KOPT-K1 (cell line): ENCODE results near the gene CNTN1.
"Not testable (repeated sequence)": the region's sequence is repeated elsewhere in the genome, so short reads cannot be mapped to it uniquely, and the experiment has no call there.

Experiments used
- H3K27ac ChIP-seq: fragments of 200-600 bp; sonication (generic); 2 replicates; pipeline ENCODE4 v1.5.1; 2016; ENCODE audit warnings: antibody characterized with exemption, mild to moderate bottlenecking, low read depth, low read length; ENCODE audit not compliant: poor library complexity, severe bottlenecking
- H3K36me3 ChIP-seq: fragments of 200-600 bp; sonication (generic); 2 replicates; pipeline ENCODE4 v1.5.1; 2017; ENCODE audit warnings: antibody characterized with exemption, mild to moderate bottlenecking, low read length, moderate library complexity; ENCODE audit not compliant: insufficient read depth
- H3K9me3 ChIP-seq: fragments of 200-600 bp; sonication (generic); 2 replicates; pipeline ENCODE4 v1.5.1; 2017; ENCODE audit warnings: antibody characterized with exemption, low read length, mild to moderate bottlenecking; ENCODE audit not compliant: insufficient read depth, poor library complexity, severe bottlenecking

The CNTN1 gene

DNA sequence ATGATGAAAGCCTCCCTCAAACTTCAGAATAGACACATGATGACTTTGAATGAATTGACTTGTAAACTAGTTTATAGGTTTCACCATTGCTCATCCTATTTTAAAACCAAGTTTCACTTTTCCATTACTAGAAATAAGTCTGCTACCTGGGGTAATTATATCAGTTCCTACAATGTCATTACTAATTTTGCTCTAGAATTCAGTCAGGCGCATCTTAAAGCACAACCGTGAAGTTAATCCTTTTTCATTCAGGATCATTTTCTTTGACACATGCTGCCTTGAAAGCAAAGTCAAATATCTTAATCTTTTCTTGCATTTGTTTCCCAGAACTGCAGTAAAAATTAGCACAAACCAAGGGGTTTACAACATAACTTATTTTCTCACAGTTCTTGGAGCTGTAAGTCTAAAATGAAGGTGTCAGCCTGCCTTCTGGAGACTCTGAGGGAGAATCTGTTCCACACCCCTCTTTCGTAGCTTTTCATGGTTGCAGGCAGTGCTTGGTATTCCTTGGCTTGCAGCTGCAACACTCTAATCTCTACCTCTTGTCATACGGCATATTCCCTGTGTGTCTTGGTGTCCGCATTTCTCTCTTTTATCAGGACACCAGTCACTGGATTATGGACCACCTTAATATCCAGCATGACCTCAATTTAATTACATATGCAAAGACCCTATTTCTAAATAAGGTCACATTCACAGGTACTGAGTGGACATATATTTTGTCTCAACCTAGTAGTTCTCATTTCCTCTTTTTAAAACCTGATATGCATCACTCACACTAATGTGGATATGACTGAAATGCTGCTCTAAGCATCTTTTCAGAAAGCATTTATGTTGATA, 381.6 kb downstream of the CNTN1 start:
- Histone ChIP-seq H3K27ac (no peak overlapping the region), H3K9me3 (no peaks in the 10 kb centered on the region), H3K36me3 (no peaks in the 10 kb centered on the region)

DNA sequence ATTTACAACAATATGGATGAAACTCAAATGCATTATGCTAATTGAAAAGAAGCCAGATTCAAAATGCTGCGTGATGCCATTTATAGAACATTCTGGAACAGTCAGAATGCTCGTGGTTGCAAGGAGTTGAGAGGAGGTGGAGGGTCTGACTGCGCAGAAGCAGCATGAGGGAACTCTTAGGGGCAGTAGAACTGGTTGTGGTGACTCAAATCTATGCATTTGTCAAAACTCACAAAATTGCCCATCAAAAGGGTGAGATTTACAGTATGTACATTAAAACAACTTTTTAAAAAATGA, 382.2 kb downstream of the CNTN1 start:
- Histone ChIP-seq H3K9me3 (no peaks in the 10 kb centered on the region), H3K36me3 (no peaks in the 10 kb centered on the region), H3K27ac (no peak overlapping the region)

DNA sequence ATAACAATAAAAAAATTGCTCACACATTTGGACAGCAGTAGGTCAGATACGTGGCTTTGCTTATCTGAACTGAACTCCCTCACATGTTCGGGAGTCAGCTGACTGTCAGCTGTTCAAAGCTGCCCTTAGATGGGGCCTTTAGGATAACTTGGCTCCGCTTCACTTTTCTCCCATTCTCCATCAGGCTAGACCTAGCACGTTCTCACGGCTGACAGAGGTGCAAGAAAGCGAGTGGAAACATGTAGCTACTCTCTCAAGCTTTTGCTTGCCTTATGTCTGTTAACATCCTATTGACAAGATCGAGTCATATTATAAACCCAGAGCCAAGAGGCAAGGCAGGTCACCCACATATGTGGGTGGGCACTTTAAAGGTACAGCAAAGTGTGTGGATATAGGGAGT, 383.9 kb downstream of the CNTN1 start:
- Histone ChIP-seq H3K27ac (no peak overlapping the region), H3K36me3 (no peaks in the 10 kb centered on the region), H3K9me3 (no peaks in the 10 kb centered on the region)

DNA sequence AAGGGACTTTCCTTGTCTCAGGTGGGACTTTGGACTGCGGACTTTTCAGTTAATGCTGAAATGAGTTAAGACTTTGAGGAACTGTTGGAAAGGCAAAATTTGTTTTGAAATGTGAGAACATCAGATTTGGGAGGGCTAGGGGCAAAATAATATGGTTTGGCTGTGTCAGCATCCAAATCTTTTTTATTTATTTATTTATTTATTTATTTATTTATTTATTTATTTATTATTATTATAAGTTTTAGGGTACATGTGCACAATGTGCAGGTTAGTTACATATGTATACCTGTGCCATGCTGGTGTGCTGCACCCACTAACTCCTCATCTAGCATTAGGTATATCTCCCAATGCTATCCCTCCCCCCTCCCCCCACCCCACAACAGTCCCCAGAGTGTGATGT, 389.0 kb downstream of the CNTN1 start:
- H3K36me3 ChIP-seq, H3K9me3 ChIP-seq, H3K27ac ChIP-seq: not testable (repeated sequence)

DNA sequence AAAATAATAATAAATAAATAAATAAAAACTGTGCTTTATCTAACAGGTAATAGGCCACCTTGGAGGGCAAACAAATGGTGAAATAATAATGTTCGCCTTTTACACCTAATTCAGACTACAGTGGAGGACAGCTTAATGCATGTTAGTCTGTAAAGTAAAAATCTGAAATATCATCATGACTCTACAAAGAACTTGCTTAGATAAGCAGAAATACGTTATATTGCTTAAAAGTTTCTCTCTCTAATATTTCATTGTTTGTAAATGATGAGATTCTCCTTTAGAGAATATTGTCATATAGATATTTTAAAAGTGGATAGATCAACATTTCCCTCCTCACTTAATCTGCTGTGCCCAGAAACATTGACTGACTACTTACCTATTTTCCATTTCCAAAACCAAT, 397.2 kb downstream of the CNTN1 start:
- Histone ChIP-seq H3K9me3 (peaks cover 7% of the 10 kb centered on the region), H3K27ac (no peak overlapping the region)

DNA sequence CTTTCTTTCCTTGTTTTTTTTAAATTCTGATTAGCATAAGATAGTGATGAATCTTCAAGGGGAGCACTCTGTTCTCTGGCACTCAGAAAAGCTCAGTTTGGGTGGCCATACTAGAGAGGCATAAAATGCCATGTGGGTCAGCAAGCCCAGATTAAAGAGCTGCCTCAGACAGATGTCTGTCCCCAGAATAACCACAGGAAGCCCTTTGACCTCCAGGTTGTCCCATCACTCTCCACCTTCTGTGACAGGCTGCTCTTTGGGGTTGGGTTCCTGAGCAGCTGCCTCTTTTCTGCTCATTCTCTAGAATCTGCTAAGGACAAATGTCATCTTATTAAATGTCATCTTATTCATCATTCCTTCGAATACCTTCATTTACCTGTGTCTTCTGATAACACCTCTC, 399.9 kb downstream of the CNTN1 start:
- H3K27ac ChIP-seq, result no peak overlapping the region
- no peaks in the 10 kb centered on the region for H3K36me3 ChIP-seq
- peaks cover 5% of the 10 kb centered on the region for H3K9me3 ChIP-seq

More for the DNA sequence above, 397.2 kb downstream of the CNTN1 start:
- H3K36me3 ChIP-seq, result no peaks in the 10 kb centered on the region

DNA sequence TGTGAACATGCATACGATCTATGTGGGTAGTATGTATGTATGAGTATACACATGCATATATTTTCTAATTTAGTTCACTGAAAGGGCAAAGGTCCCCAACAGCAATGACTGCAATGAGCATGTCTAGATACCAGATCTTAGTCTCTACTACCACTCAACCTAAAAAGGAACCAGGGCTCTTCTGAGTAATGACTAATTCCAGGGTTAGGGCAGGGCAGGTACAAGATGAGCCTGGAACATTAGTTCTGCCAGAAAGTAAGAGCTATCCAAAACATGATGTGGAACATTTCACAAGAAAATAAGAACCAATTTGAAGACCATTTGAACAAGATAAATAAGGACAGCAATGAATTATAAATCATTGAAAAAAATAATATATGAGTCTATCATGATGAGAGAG, 404.6 kb downstream of the CNTN1 start:
- no peaks in the 10 kb centered on the region for H3K36me3 ChIP-seq
- H3K9me3 ChIP-seq, result no peaks in the 10 kb centered on the region
- H3K27ac ChIP-seq, result no peak overlapping the region

DNA sequence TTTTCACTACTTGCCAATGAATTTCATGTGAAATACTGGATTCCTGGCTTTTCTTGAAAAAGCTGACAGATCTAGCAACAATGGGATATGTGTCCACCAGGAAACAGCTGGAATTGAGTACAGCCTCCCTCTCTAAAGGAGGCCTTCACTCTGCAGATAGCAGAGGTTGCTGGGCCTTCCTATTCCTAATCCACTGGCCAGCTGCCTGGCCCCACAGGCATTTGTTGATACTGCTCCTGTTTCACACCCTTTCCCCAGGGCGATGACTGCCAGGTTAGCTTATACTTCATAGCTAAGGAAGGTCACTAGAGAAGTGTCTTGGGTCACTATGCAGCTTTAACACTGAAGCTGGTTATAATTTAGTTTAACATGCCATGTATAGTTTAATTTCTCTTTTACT, 408.3 kb downstream of the CNTN1 start:
- Histone ChIP-seq H3K9me3 (no peaks in the 10 kb centered on the region), H3K27ac (no peak overlapping the region), H3K36me3 (no peaks in the 10 kb centered on the region)

DNA sequence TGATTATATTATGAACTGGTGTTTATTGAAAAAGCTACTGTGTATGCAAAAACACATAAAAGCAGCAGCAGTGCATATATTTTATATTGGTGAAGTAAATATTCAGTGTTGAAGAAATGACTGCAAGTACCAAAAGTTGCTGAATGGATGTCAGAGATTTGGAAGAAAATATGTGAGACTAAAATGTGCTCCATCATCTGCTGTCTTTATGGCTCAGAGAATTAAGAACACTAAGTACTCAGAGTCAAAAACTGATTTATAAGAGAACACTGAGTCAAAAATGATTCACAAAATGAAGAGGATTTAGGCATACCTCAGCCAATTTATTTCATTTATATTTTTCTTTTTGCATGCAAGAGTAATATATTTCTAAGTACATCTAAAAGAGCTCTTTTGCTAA, 409.6 kb downstream of the CNTN1 start:
- Histone ChIP-seq H3K27ac (no peak overlapping the region), H3K9me3 (no peaks in the 10 kb centered on the region)

DNA sequence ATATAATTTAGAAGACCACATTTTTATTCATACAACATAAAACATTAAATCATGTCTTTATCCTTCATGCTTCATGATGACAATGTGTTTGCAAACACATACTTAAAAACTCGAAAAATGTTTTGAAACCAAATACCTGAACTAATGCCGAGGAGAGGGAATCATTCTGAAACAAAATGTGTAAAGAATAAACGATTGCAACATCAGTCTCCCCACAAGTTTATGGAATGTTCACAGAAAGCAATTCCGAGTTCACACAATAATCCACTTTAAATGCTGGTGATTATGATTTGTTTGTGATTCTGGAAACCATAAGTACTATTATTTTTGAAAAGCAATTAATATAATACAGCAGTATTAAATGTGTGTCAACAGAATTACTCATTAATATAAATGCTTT, 411.4 kb downstream of the CNTN1 start:
- Histone ChIP-seq H3K27ac (no peak overlapping the region), H3K9me3 (no peaks in the 10 kb centered on the region), H3K36me3 (no peaks in the 10 kb centered on the region)

More for the DNA sequence above, 409.6 kb downstream of the CNTN1 start:
- no peaks in the 10 kb centered on the region for H3K36me3 ChIP-seq

DNA sequence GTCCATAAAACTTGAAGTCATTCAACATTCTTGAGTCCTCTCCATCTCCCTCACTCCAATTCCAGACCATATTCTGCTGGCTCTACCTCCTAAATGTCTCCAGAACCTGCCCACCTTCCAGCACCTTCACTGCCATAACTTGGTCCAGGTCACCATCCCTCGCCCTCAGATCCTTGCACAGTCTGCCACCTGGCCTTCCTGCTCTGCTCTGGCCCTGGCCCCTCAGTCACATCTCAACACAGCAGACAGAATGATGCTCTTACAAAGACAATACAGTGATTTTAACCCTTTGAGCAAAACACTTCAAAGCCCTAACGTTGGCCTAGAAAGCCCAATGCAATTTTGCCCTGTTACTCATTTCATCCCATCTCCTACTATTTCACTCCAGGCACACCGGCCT, 414.1 kb downstream of the CNTN1 start:
- Histone ChIP-seq H3K27ac (no peak overlapping the region), H3K36me3 (no peaks in the 10 kb centered on the region), H3K9me3 (no peaks in the 10 kb centered on the region)

DNA sequence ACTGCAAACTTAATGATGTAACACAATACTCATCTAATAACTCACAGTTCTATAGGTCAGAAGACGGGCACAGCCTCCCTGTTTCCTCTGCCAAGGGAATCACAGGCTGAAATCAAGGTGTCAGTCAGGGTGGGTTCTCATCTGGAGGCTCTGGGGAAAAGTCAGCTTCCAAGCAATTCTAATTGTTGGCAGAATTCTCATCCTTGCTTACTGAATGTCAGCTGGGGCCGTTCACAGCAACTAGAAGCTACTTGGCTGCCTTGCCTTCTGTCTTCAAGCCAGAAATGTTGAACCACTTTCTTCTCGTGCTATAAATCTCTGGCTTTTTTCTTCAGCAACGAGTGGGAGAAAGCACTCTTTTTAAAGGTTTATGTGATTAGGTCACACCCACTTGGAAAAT, 415.8 kb downstream of the CNTN1 start:
- Histone ChIP-seq H3K36me3 (no peaks in the 10 kb centered on the region), H3K9me3 (no peaks in the 10 kb centered on the region), H3K27ac (no peak overlapping the region)

DNA sequence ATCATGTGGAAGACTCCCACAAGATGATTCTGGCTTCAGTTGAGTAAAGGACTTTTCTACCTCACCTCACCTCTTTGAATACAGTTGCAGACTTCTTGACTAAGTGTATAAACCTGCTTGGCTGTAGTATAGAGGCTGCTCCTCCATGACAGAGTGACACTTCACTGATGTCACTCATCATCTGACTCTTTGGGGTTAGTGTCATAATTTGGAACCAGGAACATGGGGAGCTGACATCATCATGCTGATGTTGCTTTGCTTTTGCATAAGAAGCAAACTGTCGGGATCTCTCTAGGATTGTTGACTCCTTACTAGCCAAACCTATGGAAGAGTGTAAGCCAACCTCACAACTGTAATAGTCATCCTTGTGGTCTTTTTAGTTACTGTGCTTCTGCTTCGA, 420.7 kb downstream of the CNTN1 start:
- Histone ChIP-seq H3K27ac (no peak overlapping the region), H3K9me3 (no peaks in the 10 kb centered on the region), H3K36me3 (no peaks in the 10 kb centered on the region)

DNA sequence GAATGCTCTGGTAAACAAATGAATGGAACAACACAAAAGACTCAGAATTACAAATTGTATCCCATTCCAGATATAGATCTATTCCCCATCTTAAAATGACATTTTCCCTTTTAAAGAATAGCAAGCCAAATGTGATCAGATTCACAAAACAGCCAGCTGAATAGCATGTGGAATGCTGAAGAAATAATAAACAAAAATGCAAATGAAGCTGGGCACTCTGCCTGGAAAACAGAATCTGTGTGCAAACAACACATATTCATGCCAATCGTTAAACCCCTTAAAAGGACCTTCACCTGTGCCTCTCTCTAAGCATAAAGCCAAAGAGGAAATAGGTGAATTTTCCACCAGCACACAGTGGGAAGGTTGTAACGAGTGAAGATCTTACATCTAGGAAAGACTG, 428.0 kb downstream of the CNTN1 start:
- H3K27ac ChIP-seq, result no peak overlapping the region
- no peaks in the 10 kb centered on the region for H3K9me3 ChIP-seq
- H3K36me3 ChIP-seq, result no peaks in the 10 kb centered on the region

DNA sequence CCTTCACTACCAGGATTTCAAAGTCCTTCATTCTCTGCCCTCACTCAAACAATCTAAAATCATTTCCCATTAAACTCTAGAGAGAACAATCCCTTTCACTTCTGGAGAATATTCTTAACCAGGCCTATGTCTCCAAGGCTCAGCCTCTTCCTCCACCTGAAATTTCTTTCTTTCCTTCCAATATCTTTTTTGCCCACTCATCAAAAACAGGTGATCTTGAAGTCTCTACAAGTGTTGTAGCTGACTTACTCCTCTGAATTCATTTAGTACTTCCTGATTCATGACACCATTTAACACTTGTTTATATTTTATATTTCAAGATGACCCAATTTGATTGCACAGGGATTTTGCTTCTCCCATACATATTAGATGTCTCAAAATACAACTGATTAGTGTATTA, 429.1 kb downstream of the CNTN1 start:
- Histone ChIP-seq H3K9me3 (no peaks in the 10 kb centered on the region), H3K27ac (no peak overlapping the region)

More for the DNA sequence above, 429.1 kb downstream of the CNTN1 start:
- H3K36me3 ChIP-seq, result no peaks in the 10 kb centered on the region
